GM10266 (cell line): ENCODE data around the gene ATXN7L2.

Experiments
- DNase-seq: peaks from one replicate; pipeline ENCODE4 v3.0.0; 2012; ENCODE audit errors: extremely low spot score
- CTCF ChIP-seq: IDR thresholded peaks from 2 replicates; pipeline ENCODE4 v1.5.1; 2012; ENCODE audit warnings: mild to moderate bottlenecking, low read depth; ENCODE audit not compliant: control insufficient read depth, insufficient read depth; ENCODE audit errors: missing control alignments

Gene ATXN7L2

GRCh38 chr1:109539676-109540075 is 56.0 kb downstream of the ATXN7L2 start, which contains the start of gene GPR61:
GPR61 (plus strand) TSS chr1:109539872; CDS start chr1:109543023, 3,151 bp downstream.
- no peak for TF ChIP-seq CTCF
- DNase-seq, result no peak

GRCh38 chr1:109541102-109541501 is 57.4 kb downstream of the ATXN7L2 start:
- no peak for TF ChIP-seq CTCF
- DNase-seq, result no peak
